ENCODE results near the gene FBLIM1. TPM values are rescaled to one million over a fixed set of nuclear protein-coding genes. Genes with fewer than 3 reads are reported as not detected.
A peak's percentile ranks its signal among the peaks of the same experiment; 100 is the strongest.

The FBLIM1 gene
- total and polyA plus RNA-seq, 11 donors: 31.6 to 103 (median 69.8) TPM

DNA sequence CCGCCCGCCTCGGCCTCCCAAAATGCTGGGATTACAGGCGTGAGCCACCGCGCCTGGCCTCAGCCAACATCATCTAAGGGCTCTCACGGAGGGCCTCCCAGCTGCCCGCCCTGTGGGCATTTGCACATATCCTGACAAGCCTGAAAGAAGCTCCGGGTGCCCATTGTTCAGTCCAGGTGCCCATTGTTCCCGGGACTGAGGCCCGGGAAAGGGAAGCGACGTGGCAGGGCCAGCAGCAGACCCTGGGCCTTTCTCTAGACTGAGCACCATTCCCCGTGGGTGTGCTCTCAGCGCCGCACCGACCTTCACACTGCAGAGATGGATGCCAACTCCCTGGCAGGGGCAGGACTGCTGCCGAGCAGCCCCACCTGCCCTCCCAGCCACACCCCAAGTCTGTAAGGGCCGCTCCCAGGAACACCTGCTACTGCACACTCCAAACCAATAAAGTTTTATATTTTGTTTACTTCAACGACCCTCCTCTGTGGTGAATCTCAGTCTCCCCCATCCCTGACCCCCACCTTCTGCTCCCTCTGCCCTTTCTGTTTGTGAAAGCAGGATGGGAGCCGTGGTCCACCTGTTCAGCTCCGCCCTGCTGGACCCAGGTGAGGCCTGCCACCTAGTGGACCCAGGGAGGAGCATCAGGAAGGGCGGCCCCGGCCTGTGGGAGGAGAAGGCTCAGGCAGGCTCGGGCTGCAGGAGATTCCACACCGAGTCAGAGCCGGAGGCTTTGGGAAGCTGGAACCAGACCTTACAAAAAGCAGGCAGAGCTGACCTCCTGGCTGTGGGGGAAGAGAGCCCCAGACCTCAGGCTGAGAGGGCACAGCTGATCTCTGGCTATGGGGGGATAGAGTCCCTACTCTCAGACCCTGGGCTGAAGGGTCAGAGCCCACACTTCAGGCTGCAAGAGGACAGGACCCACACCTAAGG, 17.4 kb upstream of the FBLIM1 start:
- DNase-seq (peak; percentile 69 to 89 (median 72)), ATAC-seq (peak; percentile 62 to 81 (median 75))
- WGBS, 4 donors: 36 to 59% (median 55%) methylated on average over 18 to 27 of the region's 27 CpGs
- H3K27ac ChIP-seq: no peak overlapping the region
- TF ChIP-seq, protein P1, sequence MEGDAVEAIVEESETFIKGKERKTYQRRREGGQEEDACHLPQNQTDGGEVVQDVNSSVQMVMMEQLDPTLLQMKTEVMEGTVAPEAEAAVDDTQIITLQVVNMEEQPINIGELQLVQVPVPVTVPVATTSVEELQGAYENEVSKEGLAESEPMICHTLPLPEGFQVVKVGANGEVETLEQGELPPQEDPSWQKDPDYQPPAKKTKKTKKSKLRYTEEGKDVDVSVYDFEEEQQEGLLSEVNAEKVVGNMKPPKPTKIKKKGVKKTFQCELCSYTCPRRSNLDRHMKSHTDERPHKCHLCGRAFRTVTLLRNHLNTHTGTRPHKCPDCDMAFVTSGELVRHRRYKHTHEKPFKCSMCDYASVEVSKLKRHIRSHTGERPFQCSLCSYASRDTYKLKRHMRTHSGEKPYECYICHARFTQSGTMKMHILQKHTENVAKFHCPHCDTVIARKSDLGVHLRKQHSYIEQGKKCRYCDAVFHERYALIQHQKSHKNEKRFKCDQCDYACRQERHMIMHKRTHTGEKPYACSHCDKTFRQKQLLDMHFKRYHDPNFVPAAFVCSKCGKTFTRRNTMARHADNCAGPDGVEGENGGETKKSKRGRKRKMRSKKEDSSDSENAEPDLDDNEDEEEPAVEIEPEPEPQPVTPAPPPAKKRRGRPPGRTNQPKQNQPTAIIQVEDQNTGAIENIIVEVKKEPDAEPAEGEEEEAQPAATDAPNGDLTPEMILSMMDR (IDR thresholded peaks at IDR 0.05): peak; percentile 67 to 82 (median 72)
- no peak for TF ChIP-seq POLR2A (IDR thresholded peaks at IDR 0.05)
- peaks cover 0 to 6% (median 0%) of the 10 kb centered on the region in 9 donors for H3K36me3 ChIP-seq
- intact Hi-C loops (cut with DNase I): loop anchor here in 5 of 10 donors (1.0 to 10.0 kb wide), 5 partner anchors 84 to 146 kb away; no protein-coding TSS in a partner anchor
- H3K4me1 ChIP-seq: peaks cover 0 to 30% (median 5%) of the 10 kb centered on the region in 12 donors
- no peaks in the 10 kb centered on the region for H3K9me3 ChIP-seq
- H3K4me3 ChIP-seq: no peak overlapping the region
- no peaks in the 10 kb centered on the region for H3K27me3 ChIP-seq

DNA sequence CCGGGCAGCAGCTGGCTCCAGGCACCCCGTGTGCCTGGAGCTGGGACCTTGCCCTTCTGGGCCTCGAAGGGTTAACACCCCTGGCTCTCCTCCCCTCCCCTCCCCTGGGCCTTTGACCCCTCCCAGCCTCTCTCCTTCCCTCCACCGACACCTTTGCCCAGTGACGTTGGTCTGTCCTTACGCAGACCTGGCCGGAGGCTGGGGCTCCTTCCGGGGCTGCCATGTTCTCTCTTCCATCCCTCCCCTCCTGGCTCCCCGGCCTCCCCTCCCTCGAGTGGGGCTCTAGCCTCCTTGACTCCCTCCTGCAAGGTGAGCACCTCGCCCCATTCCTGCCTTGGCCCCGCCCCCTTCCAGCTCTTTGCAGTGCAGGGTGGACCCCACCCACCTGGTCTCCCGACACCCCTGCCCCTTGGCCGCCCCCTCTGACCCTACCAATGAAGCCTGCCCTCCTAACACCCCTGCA, 16.2 kb upstream of the FBLIM1 start, which contains the start of gene TMEM82:
Gene TMEM82, plus strand, starts transcription at position 161 of the 463 bp plus-strand sequence. Its CDS starts 61 bp downstream, at position 222.
- Histone ChIP-seq H3K36me3 (peaks cover 0 to 6% (median 0%) of the 10 kb centered on the region in 9 donors), H3K4me3 (no peak within 1 kb of the TSS), H3K9me3 (no peaks in the 10 kb centered on the region), H3K27ac (no peak within 1 kb of the TSS), H3K4me1 (peaks cover 0 to 23% (median 0%) of the 10 kb centered on the region in 12 donors), H3K27me3 (no peaks in the 10 kb centered on the region)
- TF ChIP-seq POLR2A (IDR thresholded peaks at IDR 0.05): no peak
- TF ChIP-seq, protein P1 (IDR thresholded peaks at IDR 0.05): no peak
- no peak for DNase-seq
- no peak for ATAC-seq
- intact Hi-C loops (cut with DNase I): loop anchor here in 3 of 10 donors (5.0 to 10.0 kb wide), 2 partner anchors 145 to 148 kb away; no protein-coding TSS in a partner anchor
- WGBS, 4 donors: 39 to 50% (median 41%) methylated on average over 14 of the region's 14 CpGs

DNA sequence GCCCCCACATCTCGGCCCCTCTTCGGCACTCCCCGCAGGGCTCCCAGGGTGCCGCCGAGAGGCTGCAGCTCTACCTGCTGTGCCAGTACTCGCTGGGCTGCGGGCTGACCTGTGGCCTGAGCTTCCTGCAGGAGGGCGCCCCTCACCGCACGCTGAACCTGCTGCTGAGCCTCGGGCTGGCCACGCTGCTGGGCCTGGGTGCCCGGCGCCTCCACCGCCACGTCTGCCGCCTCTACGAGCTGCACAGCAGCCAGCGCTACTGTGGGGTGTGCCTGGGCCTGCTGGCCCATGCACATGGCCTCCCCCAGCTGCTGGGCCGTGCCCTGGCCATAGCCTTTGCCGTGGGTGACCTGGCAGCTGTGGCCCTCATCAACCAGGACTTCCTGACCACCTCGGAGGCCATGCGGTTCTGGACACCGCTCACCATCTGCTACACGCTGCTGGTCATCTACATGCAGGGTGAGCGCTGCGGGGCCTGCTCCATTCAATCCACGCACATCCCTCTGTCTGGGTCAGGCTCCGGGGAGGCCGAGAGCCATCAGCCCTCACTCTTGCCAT, 14.4 kb upstream of the FBLIM1 start:
- Histone ChIP-seq H3K27me3 (no peaks in the 10 kb centered on the region), H3K4me3 (no peak overlapping the region), H3K9me3 (no peaks in the 10 kb centered on the region), H3K4me1 (peaks cover 0 to 14% (median 0%) of the 10 kb centered on the region in 12 donors), H3K27ac (no peak overlapping the region), H3K36me3 (peaks cover 0 to 3% (median 0%) of the 10 kb centered on the region in 9 donors)
- TF ChIP-seq, protein P1 (IDR thresholded peaks at IDR 0.05): no peak
- no peak for TF ChIP-seq POLR2A (IDR thresholded peaks at IDR 0.05)
- WGBS, 4 donors: 82 to 86% (median 83%) methylated on average over 15 to 30 of the region's 30 CpGs
- no peak for ATAC-seq
- DNase-seq: no peak
- intact Hi-C loops (cut with DNase I): loop anchor here in 3 of 10 donors (5.0 to 10.0 kb wide), 2 partner anchors 147 to 149 kb away; no protein-coding TSS in a partner anchor
